A549 treated with CORT108297 at 1 μM for 4 hours (cell line): ENCODE data around the gene MAP6. TPM values are rescaled to one million over a fixed set of nuclear protein-coding genes. Genes with fewer than 3 reads are reported as not detected.

Experiments used
- total RNA-seq: library from RNA; stranded (reverse); fragments of 200-300 nt; extraction: Qiagen RNA extraction; gene quantifications from 5 replicates; pipeline ENCODE4 v1.2.3, GENCODE V29; 2022

The MAP6 gene
- 1.5 to 1.9 TPM (median 1.7 TPM) in 5 replicates for total RNA-seq

DNA sequence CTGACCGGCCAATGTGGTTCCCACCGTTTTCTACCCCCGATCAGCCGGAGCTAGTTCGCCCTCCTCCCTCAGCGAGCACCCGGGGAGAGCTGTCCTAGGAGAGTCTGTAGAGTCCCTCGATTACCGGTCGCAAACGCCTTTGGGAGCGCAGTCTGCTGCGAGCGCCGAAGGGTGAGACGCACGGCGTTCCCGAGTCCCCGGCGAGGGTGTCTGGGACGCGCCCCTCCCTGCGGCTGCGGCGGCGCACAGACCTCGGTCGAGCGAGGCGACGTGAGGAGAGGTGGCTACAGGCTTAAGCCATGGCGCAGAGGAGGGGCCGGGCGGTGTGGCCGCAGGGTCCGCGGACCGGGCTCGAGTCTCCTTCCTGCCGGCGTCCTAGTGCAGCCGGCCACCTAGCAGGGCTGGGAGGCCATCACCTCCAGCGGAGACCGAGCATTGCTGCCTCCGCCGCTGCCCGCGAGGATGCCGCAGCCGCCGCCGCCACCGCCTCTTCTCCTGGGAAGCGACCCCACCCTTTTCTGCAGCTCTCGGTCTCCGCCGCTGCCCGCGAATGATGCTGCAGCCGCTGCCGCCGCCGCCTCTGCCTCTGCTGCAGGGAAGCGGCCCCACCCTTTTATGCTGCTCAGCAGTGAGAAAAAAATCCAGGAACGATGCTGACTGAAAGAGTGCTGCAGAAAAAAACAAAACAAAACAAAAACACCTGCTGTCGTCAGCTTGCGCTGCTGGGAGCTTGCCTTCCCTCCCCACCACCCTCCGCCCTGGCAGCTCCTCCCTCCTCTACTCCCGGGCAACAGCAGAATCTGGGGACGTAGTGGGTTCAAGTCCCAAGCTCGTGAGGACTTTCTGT lies at the start of gene MAP6:
Gene MAP6, minus strand, starts transcription at position 588 of the 847 bp plus-strand sequence. CDS start 669 bp downstream, outside the sequence.

DNA sequence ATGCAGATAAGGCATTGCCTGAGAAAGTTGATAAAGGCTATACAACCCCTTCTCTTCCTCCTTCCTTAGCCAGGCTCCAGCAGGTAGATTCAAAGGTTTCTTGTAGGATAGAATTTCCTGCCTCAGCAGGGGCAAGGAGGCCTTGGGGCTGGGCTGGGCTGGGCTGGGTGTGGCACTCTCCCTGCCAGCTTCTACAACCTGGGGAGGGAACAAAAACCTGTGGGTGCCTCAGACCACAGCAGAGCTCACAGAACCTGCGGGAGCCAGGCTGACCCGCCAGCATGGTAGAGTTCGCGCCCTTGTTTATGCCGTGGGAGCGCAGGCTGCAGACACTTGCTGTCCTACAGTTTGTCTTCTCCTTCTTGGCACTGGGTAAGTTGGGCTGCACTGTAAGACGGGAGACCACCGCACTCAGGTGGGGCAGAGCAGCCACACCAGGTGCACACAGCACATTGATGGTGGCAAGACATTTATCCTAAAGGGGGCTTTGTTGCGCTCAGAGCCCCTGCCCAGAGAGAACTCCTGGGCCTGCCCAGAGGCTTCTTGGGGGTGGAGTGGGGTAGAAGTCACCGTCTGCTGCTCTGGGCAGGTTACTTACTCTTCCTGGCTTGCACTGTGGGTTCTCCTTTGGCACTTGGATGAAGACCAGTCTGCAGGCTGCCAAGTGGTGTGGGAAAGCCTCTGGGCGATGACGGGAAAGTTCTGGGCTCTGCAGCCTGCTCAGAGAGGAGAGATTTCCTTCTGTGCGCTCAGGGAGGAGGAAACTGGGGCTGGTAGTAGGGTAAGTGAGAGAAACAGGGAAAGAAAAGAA lies 49.0 kb upstream of the MAP6 start, which contains the start of gene MOGAT2:
Gene MOGAT2, plus strand, starts transcription at position 231 of the 811 bp plus-strand sequence. Its CDS starts 51 bp downstream, at position 282.

DNA sequence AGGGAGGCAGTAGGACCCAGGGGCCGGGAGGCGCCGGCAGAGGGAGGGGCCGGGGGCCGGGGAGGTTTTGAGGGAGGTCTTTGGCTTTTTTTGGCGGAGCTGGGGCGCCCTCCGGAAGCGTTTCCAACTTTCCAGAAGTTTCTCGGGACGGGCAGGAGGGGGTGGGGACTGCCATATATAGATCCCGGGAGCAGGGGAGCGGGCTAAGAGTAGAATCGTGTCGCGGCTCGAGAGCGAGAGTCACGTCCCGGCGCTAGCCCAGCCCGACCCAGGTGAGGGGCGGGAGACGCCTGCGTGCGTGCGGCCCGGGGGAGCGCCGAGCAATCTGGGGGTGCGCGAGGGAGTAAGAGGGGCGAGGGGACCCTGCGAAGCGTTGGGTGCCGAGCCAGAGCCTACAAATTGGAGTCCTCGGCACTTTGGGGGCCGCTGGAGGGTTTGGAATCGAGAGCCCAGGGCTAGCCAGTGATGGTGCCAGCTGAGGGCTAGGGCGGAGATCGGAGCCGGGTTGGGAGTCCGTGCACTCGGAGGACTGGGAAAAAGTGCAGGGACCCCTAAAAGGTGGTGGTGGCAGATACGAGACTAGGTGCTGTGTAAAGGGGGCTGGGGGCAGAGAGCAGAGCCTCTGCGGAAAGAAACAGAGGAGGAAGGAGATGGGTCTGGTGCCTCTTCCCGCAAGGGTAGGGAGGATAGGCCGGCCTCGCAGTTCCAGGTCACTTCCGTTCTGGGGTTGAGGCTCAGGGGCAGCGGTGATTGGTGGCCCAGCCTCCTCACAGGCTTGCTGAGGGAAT lies 106.6 kb downstream of the MAP6 start, which contains the start of gene SERPINH1:
Gene SERPINH1, plus strand, starts transcription at position 206 of the 788 bp plus-strand sequence. CDS start 4,097 bp downstream, outside the sequence.

Other genes with a start within 250 kb of the MAP6 start
- 0.63 to 1.8 TPM (median 1.1 TPM) in 5 replicates for gene KLHL35, start 235.8 kb downstream of the MAP6 start, total RNA-seq
- gene GDPD5, start 143.1 kb downstream of the MAP6 start, total RNA-seq = 7.4 to 13.6 TPM (median 10.7 TPM) in 5 replicates
- 78.4 to 113 TPM (median 104 TPM) in 5 replicates for gene SERPINH1, start 106.8 kb downstream of the MAP6 start, total RNA-seq
- gene MOGAT2, start 48.8 kb upstream of the MAP6 start, total RNA-seq = not detected in 5 replicates
- gene DGAT2, start 99.7 kb upstream of the MAP6 start, total RNA-seq = 1.5 to 3.1 TPM (median 2.0 TPM) in 5 replicates
- 8.3 to 11.0 TPM (median 9.9 TPM) in 5 replicates for gene UVRAG, start 146.2 kb upstream of the MAP6 start, total RNA-seq